ENCODE data around the gene TACR2. TPM values are rescaled to one million over a fixed set of nuclear protein-coding genes. Genes with fewer than 3 reads are reported as not detected.

Gene TACR2
- polyA plus RNA-seq, 3 donors: 0.19 to 0.23 (median 0.20) TPM

DNA sequence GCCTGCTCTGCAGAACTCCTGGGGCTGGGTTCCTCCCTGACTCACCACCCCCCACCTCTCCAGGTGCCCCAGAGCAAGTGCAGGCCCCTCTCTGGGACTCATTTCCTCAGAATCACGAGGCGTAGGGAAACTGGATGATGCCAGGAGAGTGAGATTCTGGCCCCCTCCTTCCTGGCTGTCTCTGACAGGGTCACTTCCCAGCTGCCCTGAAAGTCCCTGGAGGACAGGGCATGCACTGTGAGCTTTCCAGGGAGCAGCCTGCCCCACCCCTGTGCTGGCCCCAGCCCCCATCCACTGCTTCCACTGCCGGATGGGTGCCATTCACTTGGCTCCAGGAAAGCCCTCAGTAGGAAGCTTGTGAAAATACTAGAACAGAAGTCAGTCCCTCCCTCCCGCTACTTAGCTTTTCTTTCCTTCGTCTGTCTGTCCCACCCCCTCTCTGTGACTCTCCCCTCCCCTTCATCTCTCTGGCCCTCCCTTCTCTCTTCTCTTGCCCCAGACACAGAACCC, 10.4 kb downstream of the TACR2 start:
- peaks cover 31 to 34% of the 10 kb centered on the region in 2 donors for H3K36me3 Mint-ChIP-seq
- Histone ChIP-seq H3K27ac (ENCODE audit: low read depth in 1 of 2, low read length in 2 of 2) (no peak overlapping the region), H3K36me3 (replicated peaks in 1 of 2; ENCODE audit: control insufficient read depth in 1 of 2, insufficient read depth in 2 of 2, low read length in 2 of 2) (peaks cover 23 to 43% of the 10 kb centered on the region in 2 donors), H3K9me3 (replicated peaks in 1 of 2; ENCODE audit: control insufficient read depth in 1 of 2, insufficient read depth in 1 of 2, low read length in 2 of 2) (no peaks in the 10 kb centered on the region), H4K20me1 (ENCODE audit: insufficient read depth, low read length) (peaks cover 18% of the 10 kb centered on the region), H2AFZ (ENCODE audit: insufficient read depth, low read depth, low read length, poor library complexity, severe bottlenecking) (no peak overlapping the region), H3K4me1 (ENCODE audit: control insufficient read depth in 1 of 2, insufficient read depth in 2 of 2, low read length in 2 of 2) (peaks cover 20% of the 10 kb centered on the region in 2 donors), H3K4me3 (replicated peaks in 1 of 3; ENCODE audit: low read depth in 2 of 3, low read length in 3 of 3) (no peak overlapping the region), H3K9ac (ENCODE audit: insufficient read depth, low read length, poor library complexity, severe bottlenecking) (no peak overlapping the region), H3K27me3 (ENCODE audit: control insufficient read depth in 2 of 2, insufficient read depth in 2 of 2, low read length in 2 of 2) (no peaks in the 10 kb centered on the region), H3K79me2 (ENCODE audit: insufficient read depth, low read length) (no peaks in the 10 kb centered on the region), H3K4me2 (replicated peaks; ENCODE audit: extremely low read depth, low read length, poor library complexity, severe bottlenecking) (no peak overlapping the region)
- no peak overlapping the region for H3K4me3 Mint-ChIP-seq
- WGBS (ENCODE audit: insufficient coverage): 30% methylated on average over 5 of the region's 5 CpGs
- peaks cover 0 to 2% (median 0%) of the 10 kb centered on the region in 7 donors for H3K9me3 Mint-ChIP-seq
- intact Hi-C loops (cut with micrococcal nuclease): loop anchor here (5.0 kb wide), 1 partner anchor 101 kb away; no protein-coding TSS in a partner anchor
- peaks cover 20% of the 10 kb centered on the region for H3K4me1 Mint-ChIP-seq
- peak overlapping the region in 4 of 7 donors; percentile 15 to 74 (median 42) for H3K27ac Mint-ChIP-seq
- no peak for DNase-seq
- H3K27me3 Mint-ChIP-seq (ENCODE audit: low read depth in 3 of 3): peaks cover 0 to 8% (median 2%) of the 10 kb centered on the region in 3 donors
- TF ChIP-seq, protein P1, sequence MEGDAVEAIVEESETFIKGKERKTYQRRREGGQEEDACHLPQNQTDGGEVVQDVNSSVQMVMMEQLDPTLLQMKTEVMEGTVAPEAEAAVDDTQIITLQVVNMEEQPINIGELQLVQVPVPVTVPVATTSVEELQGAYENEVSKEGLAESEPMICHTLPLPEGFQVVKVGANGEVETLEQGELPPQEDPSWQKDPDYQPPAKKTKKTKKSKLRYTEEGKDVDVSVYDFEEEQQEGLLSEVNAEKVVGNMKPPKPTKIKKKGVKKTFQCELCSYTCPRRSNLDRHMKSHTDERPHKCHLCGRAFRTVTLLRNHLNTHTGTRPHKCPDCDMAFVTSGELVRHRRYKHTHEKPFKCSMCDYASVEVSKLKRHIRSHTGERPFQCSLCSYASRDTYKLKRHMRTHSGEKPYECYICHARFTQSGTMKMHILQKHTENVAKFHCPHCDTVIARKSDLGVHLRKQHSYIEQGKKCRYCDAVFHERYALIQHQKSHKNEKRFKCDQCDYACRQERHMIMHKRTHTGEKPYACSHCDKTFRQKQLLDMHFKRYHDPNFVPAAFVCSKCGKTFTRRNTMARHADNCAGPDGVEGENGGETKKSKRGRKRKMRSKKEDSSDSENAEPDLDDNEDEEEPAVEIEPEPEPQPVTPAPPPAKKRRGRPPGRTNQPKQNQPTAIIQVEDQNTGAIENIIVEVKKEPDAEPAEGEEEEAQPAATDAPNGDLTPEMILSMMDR (IDR thresholded peaks at IDR 0.05): no peak

DNA sequence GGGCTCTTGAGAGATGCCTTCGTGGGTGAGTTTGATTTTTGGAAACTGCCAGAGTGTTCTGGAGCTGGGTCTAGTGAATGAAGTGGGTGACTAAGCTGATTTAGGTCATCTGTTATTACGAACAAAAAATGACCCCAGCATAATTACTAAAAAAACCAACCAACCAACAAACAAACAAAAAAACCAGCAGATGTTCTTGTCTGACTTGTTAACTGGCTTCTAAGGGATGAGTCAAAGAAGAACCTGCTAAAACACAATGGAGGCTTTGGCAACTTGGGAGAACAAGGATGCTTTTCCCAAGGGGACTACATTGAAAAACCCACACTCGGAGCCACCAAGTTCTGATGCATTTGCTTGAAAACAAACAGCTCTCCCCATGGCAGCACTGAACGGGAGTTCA, 11.5 kb downstream of the TACR2 start:
- no peak overlapping the region for H3K4me3 ChIP-seq (replicated peaks in 1 of 3; ENCODE audit: low read depth in 2 of 3, low read length in 3 of 3)
- H3K9ac ChIP-seq (ENCODE audit: insufficient read depth, low read length, poor library complexity, severe bottlenecking): no peak overlapping the region
- peaks cover 41 to 45% of the 10 kb centered on the region in 2 donors for H3K36me3 Mint-ChIP-seq
- no peaks in the 10 kb centered on the region for H3K79me2 ChIP-seq (ENCODE audit: insufficient read depth, low read length)
- H3K4me1 Mint-ChIP-seq: peaks cover 20% of the 10 kb centered on the region
- peaks cover 28% of the 10 kb centered on the region for H4K20me1 ChIP-seq (ENCODE audit: insufficient read depth, low read length)
- DNase-seq: no peak
- no peak overlapping the region for H3K27ac ChIP-seq (ENCODE audit: low read depth in 1 of 2, low read length in 2 of 2)
- no peak overlapping the region for H3K4me3 Mint-ChIP-seq
- intact Hi-C loops (cut with micrococcal nuclease): loop anchor here (5.0 kb wide), 1 partner anchor 102 kb away; no protein-coding TSS in a partner anchor
- no peak overlapping the region for H3K27ac Mint-ChIP-seq
- peaks cover 0 to 2% (median 0%) of the 10 kb centered on the region in 7 donors for H3K9me3 Mint-ChIP-seq
- H3K4me2 ChIP-seq (replicated peaks; ENCODE audit: extremely low read depth, low read length, poor library complexity, severe bottlenecking): no peak overlapping the region
- H3K4me1 ChIP-seq (ENCODE audit: control insufficient read depth in 1 of 2, insufficient read depth in 2 of 2, low read length in 2 of 2): peaks cover 20% of the 10 kb centered on the region in 2 donors
- H3K36me3 ChIP-seq (replicated peaks in 1 of 2; ENCODE audit: control insufficient read depth in 1 of 2, insufficient read depth in 2 of 2, low read length in 2 of 2): peaks cover 34 to 54% of the 10 kb centered on the region in 2 donors
- WGBS (ENCODE audit: insufficient coverage): 94% methylated on average over 2 of the region's 4 CpGs
- peaks cover 0 to 8% (median 2%) of the 10 kb centered on the region in 3 donors for H3K27me3 Mint-ChIP-seq (ENCODE audit: low read depth in 3 of 3)
- TF ChIP-seq, protein P1 (IDR thresholded peaks at IDR 0.05): no peak
- H3K9me3 ChIP-seq (replicated peaks in 1 of 2; ENCODE audit: control insufficient read depth in 1 of 2, insufficient read depth in 1 of 2, low read length in 2 of 2): no peaks in the 10 kb centered on the region
- no peaks in the 10 kb centered on the region for H3K27me3 ChIP-seq (ENCODE audit: control insufficient read depth in 2 of 2, insufficient read depth in 2 of 2, low read length in 2 of 2)
- no peak overlapping the region for H2AFZ ChIP-seq (ENCODE audit: insufficient read depth, low read depth, low read length, poor library complexity, severe bottlenecking)
